ENCODE results near the gene ATP6AP2.
A peak's percentile ranks its signal among the peaks of the same experiment; 100 is the strongest.

The ATP6AP2 gene

GRCh38 chrX:40644176-40644575 is 63.4 kb downstream of the ATP6AP2 start:
- DNase-seq (ENCODE audit: low read depth in 2 of 2) = no peak

GRCh38 chrX:40644821-40645358 is 64.1 kb downstream of the ATP6AP2 start:
- peak in 1 of 2 donors; percentile 9 for DNase-seq (ENCODE audit: low read depth in 2 of 2)

GRCh38 chrX:40646489-40647306 is 65.9 kb downstream of the ATP6AP2 start:
- peak in 1 of 2 donors; percentile 1 for DNase-seq (ENCODE audit: low read depth in 2 of 2)

GRCh38 chrX:40647307-40648197 is 66.8 kb downstream of the ATP6AP2 start, which contains the start of gene CXorf38:
Gene CXorf38, minus strand, starts transcription at chrX:40647561. Its CDS starts 41 bp downstream, at chrX:40647520.
- DNase-seq (ENCODE audit: low read depth in 2 of 2) = peak; percentile 82 to 84

GRCh38 chrX:40651620-40652223 is 71.0 kb downstream of the ATP6AP2 start:
- peak in 1 of 2 donors; percentile 47 for DNase-seq (ENCODE audit: low read depth in 2 of 2)

DNA sequence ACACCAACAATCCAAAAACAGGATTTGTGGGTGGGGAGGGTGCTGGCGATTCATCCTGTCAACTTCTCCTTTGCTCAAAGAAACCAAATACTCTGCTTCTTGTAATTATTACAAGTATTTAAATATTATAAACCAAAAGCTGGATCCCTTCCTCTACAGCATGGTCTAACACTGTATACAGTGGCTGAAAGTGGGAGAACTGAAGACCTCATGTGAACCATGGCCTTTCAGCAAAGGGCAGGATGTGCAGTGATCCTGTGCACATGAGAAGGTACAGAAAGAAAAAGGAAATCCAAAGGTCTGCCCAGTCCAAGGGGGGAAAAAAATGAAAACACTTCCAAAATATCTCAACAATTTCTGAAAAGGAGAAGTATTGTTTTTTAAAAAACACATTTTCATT is 71.9 kb downstream of the ATP6AP2 start:
- no peak for DNase-seq (ENCODE audit: low read depth in 2 of 2)

- DNase-seq (ENCODE audit: low read depth in 2 of 2) = no peak
These were observed 72.8 kb downstream of the ATP6AP2 start for GRCh38 chrX:40653535-40653934.
